Calu3 (cell line): ENCODE data around the gene RNF183. TPM values are rescaled to one million over a fixed set of nuclear protein-coding genes. Genes with fewer than 3 reads are reported as not detected.

Experiments used
- BruUV-seq: library from RNA; stranded (reverse); fragments of 400-500 nt; replicated peaks from 2 replicates; lab custom pipeline; 2021; lab: Mats Ljungman, UMichigan
- CTCF ChIA-PET: fragments of 300-600 bp; sonication (Branson Sonifier 250); formaldehyde crosslinking; loops from one replicate; lab custom pipeline; 2022; ENCODE audit warnings: antibody characterized with exemption; lab: Charles Lee
- DNase-seq: peaks from one replicate; pipeline ENCODE4 v3.0.0; 2022
- H3K27ac Mint-ChIP-seq: one replicate; pipeline ENCODE4 v1.8.0; 2022; ENCODE audit warnings: mixed read lengths; ENCODE audit not compliant: unreplicated experiment
- H3K27me3 Mint-ChIP-seq: one replicate; pipeline ENCODE4 v1.8.0; 2022; ENCODE audit warnings: mixed read lengths; ENCODE audit not compliant: unreplicated experiment
- H3K36me3 Mint-ChIP-seq: one replicate; pipeline ENCODE4 v1.8.0; 2022; ENCODE audit warnings: mild to moderate bottlenecking, moderate library complexity, mixed read lengths; ENCODE audit not compliant: insufficient read depth, unreplicated experiment
- H3K4me1 Mint-ChIP-seq: one replicate; pipeline ENCODE4 v1.8.0; 2022; ENCODE audit warnings: mild to moderate bottlenecking, low read depth, mixed read lengths; ENCODE audit not compliant: unreplicated experiment
- H3K4me3 Mint-ChIP-seq: one replicate; pipeline ENCODE4 v1.8.0; 2022; ENCODE audit warnings: mild to moderate bottlenecking, low read depth, moderate library complexity, mixed read lengths; ENCODE audit not compliant: unreplicated experiment
- H3K9me3 Mint-ChIP-seq: one replicate; pipeline ENCODE4 v1.8.0; 2022; ENCODE audit warnings: low read depth, mixed read lengths; ENCODE audit not compliant: unreplicated experiment
- intact Hi-C: fragments of 100-400 bp; cut with micrococcal nuclease; formaldehyde crosslinking; loops from one replicate; pipeline ENCODE4 v1.10.0; 2022; ENCODE audit not compliant: unreplicated experiment
- total RNA-seq: library from RNA; stranded (reverse); gene quantifications from 2 replicates; pipeline ENCODE4 v1.2.3, GENCODE V29; 2022
- TF ChIP-seq, protein P1 (sequence below): fragments of 200-600 bp; IDR thresholded peaks from one replicate; pipeline ENCODE4 v1.8.0; 2022; ENCODE audit warnings: antibody characterized with exemption; ENCODE audit not compliant: unreplicated experiment

The RNF183 gene
- total RNA-seq, 1 experiment from 2014 or later: 1.5 TPM

DNA sequence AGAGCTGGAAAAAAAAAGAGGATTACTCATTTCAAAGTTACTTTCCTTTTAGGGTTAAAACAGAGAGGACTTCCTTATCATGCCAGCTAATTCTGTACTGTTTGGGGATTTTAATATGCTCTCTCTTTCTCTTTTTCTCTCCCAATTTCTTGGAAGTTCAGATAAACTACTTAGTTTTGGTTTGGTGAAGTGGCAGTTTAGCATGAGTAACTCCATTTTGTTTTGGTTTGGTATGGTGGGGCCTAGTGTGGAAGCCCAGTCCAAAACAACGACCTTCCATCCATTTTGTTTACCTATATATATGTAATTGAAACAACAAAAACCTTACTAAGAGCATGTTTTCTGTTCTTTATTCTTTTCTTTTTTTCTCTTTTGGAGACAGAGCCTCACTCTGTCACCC is 42.5 kb upstream of the RNF183 start:
- DNase-seq: no peak
- CTCF ChIA-PET: no interaction called here
- Mint-ChIP-seq H3K9me3 (no peaks in the 10 kb centered on the region), H3K27me3 (no peaks in the 10 kb centered on the region), H3K4me1 (peaks cover 36% of the 10 kb centered on the region), H3K36me3 (peaks cover 19% of the 10 kb centered on the region), H3K4me3 (no peak overlapping the region), H3K27ac (no peak overlapping the region)
- TF ChIP-seq, protein P1, sequence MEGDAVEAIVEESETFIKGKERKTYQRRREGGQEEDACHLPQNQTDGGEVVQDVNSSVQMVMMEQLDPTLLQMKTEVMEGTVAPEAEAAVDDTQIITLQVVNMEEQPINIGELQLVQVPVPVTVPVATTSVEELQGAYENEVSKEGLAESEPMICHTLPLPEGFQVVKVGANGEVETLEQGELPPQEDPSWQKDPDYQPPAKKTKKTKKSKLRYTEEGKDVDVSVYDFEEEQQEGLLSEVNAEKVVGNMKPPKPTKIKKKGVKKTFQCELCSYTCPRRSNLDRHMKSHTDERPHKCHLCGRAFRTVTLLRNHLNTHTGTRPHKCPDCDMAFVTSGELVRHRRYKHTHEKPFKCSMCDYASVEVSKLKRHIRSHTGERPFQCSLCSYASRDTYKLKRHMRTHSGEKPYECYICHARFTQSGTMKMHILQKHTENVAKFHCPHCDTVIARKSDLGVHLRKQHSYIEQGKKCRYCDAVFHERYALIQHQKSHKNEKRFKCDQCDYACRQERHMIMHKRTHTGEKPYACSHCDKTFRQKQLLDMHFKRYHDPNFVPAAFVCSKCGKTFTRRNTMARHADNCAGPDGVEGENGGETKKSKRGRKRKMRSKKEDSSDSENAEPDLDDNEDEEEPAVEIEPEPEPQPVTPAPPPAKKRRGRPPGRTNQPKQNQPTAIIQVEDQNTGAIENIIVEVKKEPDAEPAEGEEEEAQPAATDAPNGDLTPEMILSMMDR: no peak
- intact Hi-C loops: no loop called here
- BruUV-seq: no TSS peak

DNA sequence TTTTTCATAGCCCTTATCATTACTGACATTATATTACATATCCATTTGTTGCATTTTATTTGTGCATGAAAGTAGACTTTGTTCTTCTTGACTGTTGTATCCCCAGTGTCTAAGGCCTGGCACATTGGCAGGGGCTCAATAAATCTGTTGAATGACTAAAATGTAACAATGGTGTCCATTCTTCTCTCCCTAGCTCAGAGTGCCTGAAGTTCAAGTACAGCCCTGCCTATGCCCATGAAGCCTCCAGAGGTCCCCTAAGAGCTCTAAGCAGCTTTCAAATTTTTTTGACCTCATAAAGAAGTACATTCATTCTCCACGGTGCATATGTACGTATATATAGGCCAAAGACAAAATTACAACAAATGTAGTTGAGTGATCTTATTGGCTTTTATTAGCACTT is 42.0 kb upstream of the RNF183 start:
- H3K4me3 Mint-ChIP-seq: no peak overlapping the region
- H3K36me3 Mint-ChIP-seq: peaks cover 18% of the 10 kb centered on the region
- no peak overlapping the region for H3K27ac Mint-ChIP-seq
- BruUV-seq: no TSS peak
- TF ChIP-seq, protein P1: no peak
- no peaks in the 10 kb centered on the region for H3K27me3 Mint-ChIP-seq
- intact Hi-C loops: no loop called here
- CTCF ChIA-PET: no interaction called here
- no peaks in the 10 kb centered on the region for H3K9me3 Mint-ChIP-seq
- no peak for DNase-seq
- H3K4me1 Mint-ChIP-seq: peaks cover 33% of the 10 kb centered on the region

- no TSS peak for BruUV-seq
- no peak overlapping the region for H3K4me3 Mint-ChIP-seq
- CTCF ChIA-PET: no interaction called here
Measured at GRCh38 chr9:113343732-113344231, 40.6 kb upstream of the RNF183 start.

DNA sequence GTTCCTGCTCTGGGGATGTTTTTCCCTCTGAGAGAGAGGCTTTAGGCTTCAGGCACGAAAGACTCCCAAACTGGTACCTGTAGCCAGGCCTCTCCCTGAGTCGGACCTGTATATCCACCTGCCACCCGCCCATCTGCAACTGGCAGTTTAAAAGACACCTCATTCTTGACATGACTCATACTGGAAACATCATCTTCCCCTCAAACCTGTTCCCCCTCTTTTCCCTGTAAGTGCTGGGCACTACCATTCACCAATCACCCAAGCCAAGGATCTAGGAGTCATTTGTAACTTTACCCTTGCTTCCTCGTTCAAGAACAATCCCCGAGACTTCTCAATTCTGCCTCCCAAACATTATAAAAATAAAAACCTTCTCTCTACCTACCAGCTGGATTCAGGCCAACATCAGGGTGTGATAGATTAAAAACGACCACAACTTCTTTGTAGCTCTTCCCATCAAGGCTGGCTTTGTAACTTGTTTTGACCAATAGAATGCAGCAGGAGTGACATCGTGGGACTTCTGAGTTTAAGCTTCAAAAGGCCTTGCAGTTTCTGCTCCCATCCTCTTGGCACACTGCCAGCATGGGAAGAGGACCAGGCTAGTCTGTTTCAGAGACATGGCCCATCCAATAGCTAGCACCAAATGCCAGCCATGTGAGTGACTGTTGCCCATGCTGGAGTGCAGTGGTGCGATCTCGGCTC is 38.7 kb upstream of the RNF183 start:
- intact Hi-C loops: loop anchor here (5.0 kb wide), 2 partner anchors 45 to 60 kb away; partner anchors contain the start of gene ALAD
- Mint-ChIP-seq H3K27me3 (no peaks in the 10 kb centered on the region), H3K36me3 (peaks cover 21% of the 10 kb centered on the region), H3K9me3 (no peaks in the 10 kb centered on the region), H3K27ac (peak overlapping the region; percentile 86), H3K4me1 (peaks cover 44% of the 10 kb centered on the region), H3K4me3 (peak overlapping the region; percentile 25)
- BruUV-seq: no TSS peak
- DNase-seq: peak; percentile 69
- CTCF ChIA-PET: interaction anchor here (0.8 to 1.3 kb wide), 2 partner anchors 24 to 59 kb away, joined by 3 to 6 read pairs; partner anchors contain the start of gene ALAD
- TF ChIP-seq, protein P1: no peak

More at GRCh38 chr9:113343732-113344231, 40.6 kb upstream of the RNF183 start:
- no peaks in the 10 kb centered on the region for H3K27me3 Mint-ChIP-seq
- no peak overlapping the region for H3K27ac Mint-ChIP-seq
- DNase-seq: peak; percentile 25
- H3K9me3 Mint-ChIP-seq: no peaks in the 10 kb centered on the region
- TF ChIP-seq, protein P1: no peak
- intact Hi-C loops: loop anchor here (5.0 kb wide), 2 partner anchors 44 to 59 kb away; partner anchors contain the start of gene ALAD
- peaks cover 21% of the 10 kb centered on the region for H3K36me3 Mint-ChIP-seq
- peaks cover 42% of the 10 kb centered on the region for H3K4me1 Mint-ChIP-seq
